HepG2 (cell line): ENCODE measurements around the gene MAP2K7. TPM values are rescaled to one million over a fixed set of nuclear protein-coding genes. Genes with fewer than 3 reads are reported as not detected.

Experiments
- BRF2 ChIP-seq: sonication (generic); formaldehyde crosslinking; IDR thresholded peaks from 2 replicates; pipeline ENCODE4 v1.8.1; 2022; ENCODE audit warnings: mild to moderate bottlenecking, missing genetic modification reagents
- HCFC1 ChIP-seq: fragments of 150-350 bp; IDR thresholded peaks from 2 replicates; pipeline ENCODE4 v1.6.1; 2014; ENCODE audit warnings: low read depth, low read length
- KAT2B ChIP-seq: fragments of 150-350 bp; IDR thresholded peaks from 2 replicates; pipeline ENCODE4 v1.6.1; 2014; ENCODE audit warnings: low read depth, low read length, borderline replicate concordance
- MEF2D ChIP-seq: sonication (generic); formaldehyde crosslinking; IDR thresholded peaks from 2 replicates; pipeline ENCODE4 v1.5.1; 2020; ENCODE audit warnings: mild to moderate bottlenecking, missing genetic modification reagents
- MLLT10 ChIP-seq: sonication (generic); formaldehyde crosslinking; IDR thresholded peaks from 2 replicates; pipeline ENCODE4 v1.4.0; 2020; ENCODE audit warnings: missing genetic modification reagents
- SAFB2 ChIP-seq: sonication (generic); formaldehyde crosslinking; IDR thresholded peaks from 2 replicates; pipeline ENCODE4 v1.5.1; 2020; ENCODE audit warnings: missing genetic modification reagents, low read depth, mild to moderate bottlenecking, borderline replicate concordance
- SETDB1 ChIP-seq: sonication (generic); formaldehyde crosslinking; IDR thresholded peaks from 2 replicates; pipeline ENCODE4 v1.5.1; 2020; ENCODE audit warnings: missing genetic modification reagents, mild to moderate bottlenecking, borderline replicate concordance
- THAP11 ChIP-seq: IDR thresholded peaks from 2 replicates; pipeline ENCODE4 v1.6.1; 2016; ENCODE audit warnings: missing biosample characterization, missing genetic modification reagents
- TMF1 ChIP-seq: sonication (generic); formaldehyde crosslinking; IDR thresholded peaks from 2 replicates; pipeline ENCODE4 v1.8.1; 2022; ENCODE audit warnings: low read depth, missing genetic modification reagents
- UBTF ChIP-seq: sonication (generic); formaldehyde crosslinking; IDR thresholded peaks from 2 replicates; pipeline ENCODE4 v1.4.0; 2020; ENCODE audit warnings: mild to moderate bottlenecking, missing genetic modification reagents
- ZBTB49 ChIP-seq: sonication (generic); formaldehyde crosslinking; IDR thresholded peaks from 2 replicates; pipeline ENCODE4 v1.4.0; 2020; ENCODE audit warnings: missing genetic modification reagents, borderline replicate concordance
- ZBTB7B ChIP-seq: sonication (generic); formaldehyde crosslinking; IDR thresholded peaks from 2 replicates; pipeline ENCODE4 v1.4.0; 2020; ENCODE audit warnings: missing genetic modification reagents
- ZFP90 ChIP-seq: sonication (generic); formaldehyde crosslinking; IDR thresholded peaks from 2 replicates; pipeline ENCODE4 v1.8.0; 2022; ENCODE audit warnings: missing genetic modification reagents, mild to moderate bottlenecking, inconsistent platforms, borderline replicate concordance
- ZNF598 ChIP-seq: sonication (generic); formaldehyde crosslinking; IDR thresholded peaks from 2 replicates; pipeline ENCODE4 v1.5.1; 2020; ENCODE audit warnings: mild to moderate bottlenecking, missing genetic modification reagents, borderline replicate concordance
- ZNF619 ChIP-seq: sonication (generic); formaldehyde crosslinking; IDR thresholded peaks from 2 replicates; pipeline ENCODE4 v1.4.0; 2020; ENCODE audit warnings: mild to moderate bottlenecking, missing genetic modification reagents
- ZNF761 ChIP-seq: sonication (generic); formaldehyde crosslinking; conservative IDR thresholded peaks from 2 replicates; pipeline ENCODE4 v1.4.0; 2020; ENCODE audit warnings: mild to moderate bottlenecking, missing genetic modification reagents
- ZNF776 ChIP-seq: sonication (generic); formaldehyde crosslinking; IDR thresholded peaks from 2 replicates; pipeline ENCODE4 v1.4.0; 2020; ENCODE audit warnings: mild to moderate bottlenecking, missing genetic modification reagents
- ZNF780A ChIP-seq: sonication (generic); formaldehyde crosslinking; IDR thresholded peaks from 2 replicates; pipeline ENCODE4 v1.8.0; 2022; ENCODE audit warnings: mild to moderate bottlenecking, missing genetic modification reagents, moderate library complexity
- polyA plus RNA-seq, 8 experiments: library from polyadenylated mRNA; depleted of rRNA in 3 of 8; stranded (reverse) in 7 of 8; unstranded in 1 of 8; fragments of >200 nt; fragmentation: Illumina TruSeq in 4 of 8; extraction: Trizol in 4 of 8; gene quantifications; 2 replicates each; pipeline versions ENCODE4 v1.2.1 to v1.2.3, GENCODE V29; 2011 to 2016; ENCODE audit warnings: low read depth in 4 of 8, missing spikeins in 1 of 8, mixed read lengths in 1 of 8; ENCODE audit not compliant: insufficient read depth in 1 of 8
- total RNA-seq, 5 experiments: library from RNA; depleted of rRNA; stranded (reverse); fragments of >200 nt; fragmentation: Illumina TruSeq; extraction: Trizol; gene quantifications; 2 replicates each; pipeline ENCODE4 v1.2.3, GENCODE V29; 2016; ENCODE audit warnings: low read depth in 1 of 5
- TF ChIP-seq, protein P1 (sequence below): sonication (generic); formaldehyde crosslinking; IDR thresholded peaks from 2 replicates; pipeline ENCODE4 v1.4.0; 2020; ENCODE audit warnings: mild to moderate bottlenecking, low read depth, missing genetic modification reagents
- TF ChIP-seq, protein P2 (sequence below): sonication (generic); formaldehyde crosslinking; IDR thresholded peaks from 2 replicates; pipeline ENCODE4 v1.8.0; 2022; ENCODE audit warnings: missing genetic modification reagents, mild to moderate bottlenecking, inconsistent platforms, borderline replicate concordance

Gene MAP2K7
- total and polyA plus RNA-seq, 2 of the 13 experiments (the other 11 are each of a cell fraction or from before 2014, with no cell fraction given), result 9.0 to 10.8 TPM

DNA sequence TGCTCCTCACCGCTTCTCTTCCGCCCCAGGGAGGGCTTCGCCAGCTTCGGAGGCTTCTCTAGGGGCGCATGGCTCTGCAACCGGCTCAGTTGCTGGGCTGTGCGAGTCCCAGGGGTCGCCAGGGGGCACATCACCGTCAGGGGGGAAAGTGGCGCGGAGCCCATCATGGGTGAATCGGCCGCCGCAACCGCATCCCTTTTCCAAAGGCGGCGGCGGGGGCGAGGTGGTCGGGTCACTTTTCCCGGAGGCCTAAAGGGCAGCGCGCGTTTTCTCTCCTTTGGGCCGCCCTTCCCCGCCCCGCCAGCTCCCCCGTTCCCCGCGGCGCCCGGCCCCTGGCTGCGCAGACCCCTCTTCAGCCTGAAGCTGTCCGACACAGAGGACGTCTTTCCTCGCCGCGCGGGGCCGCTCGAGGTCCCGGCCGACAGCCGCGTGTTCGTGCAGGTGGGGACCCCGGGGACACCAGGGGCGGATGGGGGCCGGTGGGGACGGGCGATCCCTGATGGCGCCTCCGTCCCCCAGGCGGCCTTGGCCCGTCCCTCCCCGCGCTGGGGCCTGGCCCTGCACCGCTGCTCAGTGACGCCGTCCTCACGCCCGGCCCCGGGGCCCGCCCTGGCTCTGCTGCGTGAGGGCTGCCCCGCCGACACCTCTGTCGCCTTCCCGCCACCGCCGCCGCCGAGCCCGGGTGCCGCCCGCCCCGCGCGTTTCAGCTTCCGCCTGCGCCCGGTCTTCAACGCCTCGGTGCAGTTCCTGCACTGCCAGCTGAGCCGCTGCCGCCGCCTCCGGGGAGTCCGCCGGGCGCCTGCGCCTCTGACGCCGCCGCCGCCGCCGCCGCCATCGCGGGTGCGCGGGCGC, 12.7 kb downstream of the MAP2K7 start (continued):
- TF ChIP-seq, protein P1, sequence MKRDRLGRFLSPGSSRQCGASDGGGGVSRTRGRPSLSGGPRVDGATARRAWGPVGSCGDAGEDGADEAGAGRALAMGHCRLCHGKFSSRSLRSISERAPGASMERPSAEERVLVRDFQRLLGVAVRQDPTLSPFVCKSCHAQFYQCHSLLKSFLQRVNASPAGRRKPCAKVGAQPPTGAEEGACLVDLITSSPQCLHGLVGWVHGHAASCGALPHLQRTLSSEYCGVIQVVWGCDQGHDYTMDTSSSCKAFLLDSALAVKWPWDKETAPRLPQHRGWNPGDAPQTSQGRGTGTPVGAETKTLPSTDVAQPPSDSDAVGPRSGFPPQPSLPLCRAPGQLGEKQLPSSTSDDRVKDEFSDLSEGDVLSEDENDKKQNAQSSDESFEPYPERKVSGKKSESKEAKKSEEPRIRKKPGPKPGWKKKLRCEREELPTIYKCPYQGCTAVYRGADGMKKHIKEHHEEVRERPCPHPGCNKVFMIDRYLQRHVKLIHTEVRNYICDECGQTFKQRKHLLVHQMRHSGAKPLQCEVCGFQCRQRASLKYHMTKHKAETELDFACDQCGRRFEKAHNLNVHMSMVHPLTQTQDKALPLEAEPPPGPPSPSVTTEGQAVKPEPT, result no peak
- TF ChIP-seq THAP11 (CRISPR knock-in tag) (no peak), SAFB2 (CRISPR knock-in tag) (peak; percentile 43; the same call in 1 of the 2 replicates), KAT2B (no peak), ZBTB49 (CRISPR knock-in tag) (no peak), ZFP90 (CRISPR knock-in tag) (no peak), ZNF619 (CRISPR knock-in tag) (no peak), MEF2D (CRISPR knock-in tag) (no peak), BRF2 (no peak), ZNF776 (CRISPR knock-in tag) (peak; percentile 77; the same call in 1 of the 2 replicates), ZBTB7B (CRISPR knock-in tag) (no peak; the same call in 1 of the 2 replicates), ZNF598 (no peak), UBTF (peak; percentile 76), ZNF780A (no peak), HCFC1 (no peak), SETDB1 (CRISPR knock-in tag) (no peak), TMF1 (peak; percentile 71; the same call in 1 of the 2 replicates), ZNF761 (0 out of 2 replicates have a peak, but pooled peaks have one; percentile 51), MLLT10 (no peak)
- TF ChIP-seq, protein P2, sequence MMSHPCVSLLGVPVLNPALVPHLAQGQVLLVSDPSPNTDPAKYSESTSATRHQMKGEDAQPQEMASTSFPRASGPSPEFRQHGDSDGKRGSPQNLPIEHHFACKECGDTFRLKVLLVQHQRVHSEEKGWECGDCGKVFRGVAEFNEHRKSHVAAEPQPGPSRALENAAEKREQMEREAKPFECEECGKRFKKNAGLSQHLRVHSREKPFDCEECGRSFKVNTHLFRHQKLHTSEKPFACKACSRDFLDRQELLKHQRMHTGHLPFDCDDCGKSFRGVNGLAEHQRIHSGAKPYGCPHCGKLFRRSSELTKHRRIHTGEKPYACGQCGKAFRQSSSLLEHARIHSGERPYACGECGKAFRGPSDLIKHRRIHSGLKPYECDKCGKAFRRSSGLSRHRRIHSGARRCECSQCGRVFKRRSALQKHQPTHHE (CRISPR knock-in tag), result no peak; the same call in 1 of the 2 replicates
